NCI-H1417 (cell line): ENCODE data around the gene OR4D11.

ENCODE experiments used
- DNase-seq, 3 experiments: peaks; one replicate each; lab custom pipeline; 2025; lab: John Stamatoyannopoulos, UW

Gene OR4D11

GRCh38 chr11:59548309-59548656 is 44.9 kb downstream of the OR4D11 start:
- no peak for DNase-seq

GRCh38 chr11:59550368-59550841 is 47.0 kb downstream of the OR4D11 start:
- DNase-seq, result peak; percentile 92 to 99 (median 97)

GRCh38 chr11:59550842-59551658 is 47.7 kb downstream of the OR4D11 start:
- peak; percentile 92 to 99 (median 93) for DNase-seq

- peak in 2 of 3 experiments; percentile 28 to 79 for DNase-seq
These were observed 48.5 kb downstream of the OR4D11 start for GRCh38 chr11:59551659-59552521.

- no peak for DNase-seq
These were observed 49.5 kb downstream of the OR4D11 start for GRCh38 chr11:59552844-59553243.

- no peak for DNase-seq
These were observed 49.9 kb downstream of the OR4D11 start for GRCh38 chr11:59553323-59553722.
